ENCODE data around the gene BORCS6. TPM values are rescaled to one million over a fixed set of nuclear protein-coding genes. Genes with fewer than 3 reads are reported as not detected.

The BORCS6 gene
- polyA plus RNA-seq, 3 donors = 5.4 to 14.1 (median 13.9) TPM

- intact Hi-C loops (cut with micrococcal nuclease) = loop anchor here (2.0 to 10.0 kb wide), 4 partner anchors 20 to 324 kb away; partner anchors contain the start of genes HES7 (in 1 of the 2) and KDM6B (in 1 of the 2)
- Histone ChIP-seq H2AFZ (ENCODE audit: insufficient read depth, low read depth, low read length, poor library complexity, severe bottlenecking) (no peak overlapping the region), H3K9ac (ENCODE audit: insufficient read depth, low read length, poor library complexity, severe bottlenecking) (no peak overlapping the region), H3K27ac (ENCODE audit: low read depth in 1 of 2, low read length in 2 of 2) (peak overlapping the region in 1 of 2 donors; percentile 34), H3K4me1 (ENCODE audit: control insufficient read depth in 1 of 2, insufficient read depth in 2 of 2, low read length in 2 of 2) (peaks cover 63 to 88% of the 10 kb centered on the region in 2 donors), H3K4me2 (replicated peaks; ENCODE audit: extremely low read depth, low read length, poor library complexity, severe bottlenecking) (no peak overlapping the region), H3K36me3 (replicated peaks in 1 of 2; ENCODE audit: control insufficient read depth in 1 of 2, insufficient read depth in 2 of 2, low read length in 2 of 2) (peaks cover 19 to 26% of the 10 kb centered on the region in 2 donors), H3K79me2 (ENCODE audit: insufficient read depth, low read length) (peaks cover 37% of the 10 kb centered on the region), H3K9me3 (replicated peaks in 1 of 2; ENCODE audit: control insufficient read depth in 1 of 2, insufficient read depth in 1 of 2, low read length in 2 of 2) (no peaks in the 10 kb centered on the region), H3K27me3 (ENCODE audit: control insufficient read depth in 2 of 2, insufficient read depth in 2 of 2, low read length in 2 of 2) (no peaks in the 10 kb centered on the region), H4K20me1 (ENCODE audit: insufficient read depth, low read length) (peaks cover 18% of the 10 kb centered on the region), H3K4me3 (replicated peaks in 1 of 3; ENCODE audit: low read depth in 2 of 3, low read length in 3 of 3) (no peak overlapping the region)
- Mint-ChIP-seq H3K4me1 (peaks cover 48% of the 10 kb centered on the region), H3K36me3 (peaks cover 31 to 32% of the 10 kb centered on the region in 2 donors), H3K4me3 (peak overlapping the region in 1 of 2 donors; percentile 74), H3K27me3 (ENCODE audit: low read depth in 3 of 3) (no peaks in the 10 kb centered on the region), H3K9me3 (peaks cover 0 to 2% (median 0%) of the 10 kb centered on the region in 7 donors), H3K27ac (peak overlapping the region in 5 of 7 donors; percentile 41 to 96 (median 64))
- no CpG with 5 or more reads among the region's 3 CpGs for WGBS (ENCODE audit: insufficient coverage)
- TF ChIP-seq, protein P1, sequence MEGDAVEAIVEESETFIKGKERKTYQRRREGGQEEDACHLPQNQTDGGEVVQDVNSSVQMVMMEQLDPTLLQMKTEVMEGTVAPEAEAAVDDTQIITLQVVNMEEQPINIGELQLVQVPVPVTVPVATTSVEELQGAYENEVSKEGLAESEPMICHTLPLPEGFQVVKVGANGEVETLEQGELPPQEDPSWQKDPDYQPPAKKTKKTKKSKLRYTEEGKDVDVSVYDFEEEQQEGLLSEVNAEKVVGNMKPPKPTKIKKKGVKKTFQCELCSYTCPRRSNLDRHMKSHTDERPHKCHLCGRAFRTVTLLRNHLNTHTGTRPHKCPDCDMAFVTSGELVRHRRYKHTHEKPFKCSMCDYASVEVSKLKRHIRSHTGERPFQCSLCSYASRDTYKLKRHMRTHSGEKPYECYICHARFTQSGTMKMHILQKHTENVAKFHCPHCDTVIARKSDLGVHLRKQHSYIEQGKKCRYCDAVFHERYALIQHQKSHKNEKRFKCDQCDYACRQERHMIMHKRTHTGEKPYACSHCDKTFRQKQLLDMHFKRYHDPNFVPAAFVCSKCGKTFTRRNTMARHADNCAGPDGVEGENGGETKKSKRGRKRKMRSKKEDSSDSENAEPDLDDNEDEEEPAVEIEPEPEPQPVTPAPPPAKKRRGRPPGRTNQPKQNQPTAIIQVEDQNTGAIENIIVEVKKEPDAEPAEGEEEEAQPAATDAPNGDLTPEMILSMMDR (IDR thresholded peaks at IDR 0.05) = no peak
- no peak for DNase-seq
Measured at GRCh38 chr17:8159032-8159400, 31.0 kb downstream of the BORCS6 start.

GRCh38 chr17:8158267-8159031 is 31.5 kb downstream of the BORCS6 start:
- intact Hi-C loops (cut with micrococcal nuclease) = loop anchor here (2.0 to 10.0 kb wide), 4 partner anchors 20 to 324 kb away; partner anchors contain the start of genes HES7 (in 1 of the 2) and KDM6B (in 1 of the 2)
- Histone ChIP-seq H3K79me2 (ENCODE audit: insufficient read depth, low read length) (peaks cover 37% of the 10 kb centered on the region), H3K4me1 (ENCODE audit: control insufficient read depth in 1 of 2, insufficient read depth in 2 of 2, low read length in 2 of 2) (peaks cover 63 to 88% of the 10 kb centered on the region in 2 donors), H3K27me3 (ENCODE audit: control insufficient read depth in 2 of 2, insufficient read depth in 2 of 2, low read length in 2 of 2) (no peaks in the 10 kb centered on the region), H3K4me3 (replicated peaks in 1 of 3; ENCODE audit: low read depth in 2 of 3, low read length in 3 of 3) (peak overlapping the region in 1 of 3 experiments; percentile 49), H3K4me2 (replicated peaks; ENCODE audit: extremely low read depth, low read length, poor library complexity, severe bottlenecking) (peak overlapping the region; percentile 53), H4K20me1 (ENCODE audit: insufficient read depth, low read length) (peaks cover 20% of the 10 kb centered on the region), H3K27ac (ENCODE audit: low read depth in 1 of 2, low read length in 2 of 2) (peak overlapping the region; percentile 71 to 80), H2AFZ (ENCODE audit: insufficient read depth, low read depth, low read length, poor library complexity, severe bottlenecking) (no peak overlapping the region), H3K9ac (ENCODE audit: insufficient read depth, low read length, poor library complexity, severe bottlenecking) (peak overlapping the region; percentile 4), H3K9me3 (replicated peaks in 1 of 2; ENCODE audit: control insufficient read depth in 1 of 2, insufficient read depth in 1 of 2, low read length in 2 of 2) (no peaks in the 10 kb centered on the region), H3K36me3 (replicated peaks in 1 of 2; ENCODE audit: control insufficient read depth in 1 of 2, insufficient read depth in 2 of 2, low read length in 2 of 2) (peaks cover 19 to 26% of the 10 kb centered on the region in 2 donors)
- H3K36me3 Mint-ChIP-seq = peaks cover 34 to 35% of the 10 kb centered on the region in 2 donors
- TF ChIP-seq, protein P1 (IDR thresholded peaks at IDR 0.05) = peak; percentile 92
- WGBS (ENCODE audit: insufficient coverage) = 29% methylated on average over 8 of the region's 20 CpGs
- peaks cover 0 to 2% (median 0%) of the 10 kb centered on the region in 7 donors for H3K9me3 Mint-ChIP-seq
- peak; percentile 90 to 95 (median 92) for DNase-seq
- H3K4me3 Mint-ChIP-seq = peak overlapping the region; percentile 73 to 74
- no peaks in the 10 kb centered on the region for H3K27me3 Mint-ChIP-seq (ENCODE audit: low read depth in 3 of 3)
- H3K27ac Mint-ChIP-seq = peak overlapping the region in 5 of 7 donors; percentile 94 to 96 (median 95)
- peaks cover 44% of the 10 kb centered on the region for H3K4me1 Mint-ChIP-seq
